Ectodermal cell (in vitro differentiated cells): ENCODE measurements around the gene ANTKMT.

Source experiments
- H3K27ac ChIP-seq: 2 replicates; pipeline ENCODE4 v1.7.0; 2013; ENCODE audit warnings: mild to moderate bottlenecking, low read depth, low read length; ENCODE audit not compliant: insufficient read depth, poor library complexity, severe bottlenecking
- H3K27me3 ChIP-seq: 2 replicates; pipeline ENCODE4 v1.7.0; 2013; ENCODE audit warnings: mild to moderate bottlenecking, low read length; ENCODE audit not compliant: insufficient read depth, control insufficient read depth, poor library complexity, severe bottlenecking
- H3K36me3 ChIP-seq: one replicate; pipeline ENCODE4 v1.7.0; 2013; ENCODE audit warnings: low read length; ENCODE audit not compliant: control insufficient read depth, insufficient read depth
- H3K4me1 ChIP-seq: one replicate; pipeline ENCODE4 v1.7.0; 2013; ENCODE audit warnings: low read length; ENCODE audit not compliant: control insufficient read depth, insufficient read depth
- H3K4me3 ChIP-seq: 2 replicates; pipeline ENCODE4 v1.7.0; 2013; ENCODE audit warnings: low read depth, low read length, control low read depth; ENCODE audit not compliant: insufficient read depth
- H3K9me3 ChIP-seq: 2 replicates; pipeline ENCODE4 v1.7.0; 2013; ENCODE audit warnings: mild to moderate bottlenecking, low read length, moderate library complexity; ENCODE audit not compliant: control insufficient read depth
- WGBS, 2 experiments: methylation state at CpG; one replicate each; pipeline ENCODE4 v1.1.7; 2013; ENCODE audit warnings: missing lambda C conversion rate in 2 of 2; 5-methylcytosine and 5-hydroxymethylcytosine counted together

Gene ANTKMT

DNA sequence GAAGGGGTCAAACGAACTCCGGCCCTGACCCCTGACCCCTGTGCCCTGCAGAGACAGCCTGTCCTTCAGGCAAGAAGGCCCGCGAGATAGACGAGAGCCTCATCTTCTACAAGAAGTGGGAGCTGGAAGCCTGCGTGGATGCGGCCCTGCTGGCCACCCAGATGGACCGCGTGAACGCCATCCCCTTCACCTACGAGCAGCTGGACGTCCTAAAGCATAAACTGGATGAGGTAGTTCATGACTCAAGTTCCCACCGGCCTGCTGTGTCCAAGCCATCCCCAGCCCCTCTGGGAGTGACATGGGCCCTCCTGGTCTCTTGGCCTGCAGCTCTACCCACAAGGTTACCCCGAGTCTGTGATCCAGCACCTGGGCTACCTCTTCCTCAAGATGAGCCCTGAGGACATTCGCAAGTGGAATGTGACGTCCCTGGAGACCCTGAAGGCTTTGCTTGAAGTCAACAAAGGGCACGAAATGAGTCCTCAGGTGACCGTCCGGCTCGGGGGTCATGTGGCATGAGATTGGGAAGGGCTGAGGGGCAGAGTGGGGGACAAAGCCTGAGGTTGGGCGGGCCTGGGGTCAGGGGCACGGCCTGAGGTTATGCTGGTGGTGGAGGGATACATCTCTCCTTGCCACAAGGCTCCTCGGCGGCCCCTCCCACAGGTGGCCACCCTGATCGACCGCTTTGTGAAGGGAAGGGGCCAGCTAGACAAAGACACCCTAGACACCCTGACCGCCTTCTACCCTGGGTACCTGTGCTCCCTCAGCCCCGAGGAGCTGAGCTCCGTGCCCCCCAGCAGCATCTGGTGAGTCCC, 45.3 kb downstream of the ANTKMT start:
- no peak overlapping the region for H3K27ac ChIP-seq
- no peaks in the 10 kb centered on the region for H3K9me3 ChIP-seq
- no peaks in the 10 kb centered on the region for H3K27me3 ChIP-seq
- H3K36me3 ChIP-seq, result no peaks in the 10 kb centered on the region
- H3K4me1 ChIP-seq, result peaks cover 3% of the 10 kb centered on the region
- 94% methylated on average over 29 of the region's 29 CpGs for WGBS, 2 experiments
- no peak overlapping the region for H3K4me3 ChIP-seq

DNA sequence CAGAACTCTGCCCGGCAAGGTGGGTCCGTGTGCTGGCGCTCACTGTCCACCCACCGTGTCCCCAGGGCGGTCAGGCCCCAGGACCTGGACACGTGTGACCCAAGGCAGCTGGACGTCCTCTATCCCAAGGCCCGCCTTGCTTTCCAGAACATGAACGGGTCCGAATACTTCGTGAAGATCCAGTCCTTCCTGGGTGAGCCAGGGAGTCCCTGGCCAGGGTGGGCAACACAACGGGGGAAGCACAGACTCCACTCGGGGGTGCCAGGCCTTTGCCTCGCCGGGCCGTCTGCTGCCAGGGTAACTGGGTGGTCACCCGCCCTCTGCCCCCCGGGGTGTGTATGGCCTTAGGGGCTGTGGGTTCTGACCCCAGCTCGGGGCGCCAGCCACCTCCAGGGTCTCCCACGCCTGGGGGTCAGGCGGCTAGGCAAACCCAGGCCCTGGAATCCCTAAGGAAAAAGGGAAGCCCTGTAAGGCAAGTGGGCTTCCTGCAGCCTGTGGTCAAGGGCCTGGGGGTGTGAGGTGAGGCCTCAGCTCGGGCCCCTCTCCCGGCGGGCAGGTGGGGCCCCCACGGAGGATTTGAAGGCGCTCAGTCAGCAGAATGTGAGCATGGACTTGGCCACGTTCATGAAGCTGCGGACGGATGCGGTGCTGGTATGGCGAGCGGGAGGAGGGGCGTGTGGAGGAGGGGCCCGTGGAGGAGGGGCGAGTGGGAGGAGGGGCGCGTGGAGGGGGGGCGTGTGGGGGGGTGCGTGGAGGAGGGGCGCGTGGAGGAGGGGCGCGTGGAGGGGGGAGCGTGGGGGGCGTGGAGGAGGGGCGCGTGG, 46.1 kb downstream of the ANTKMT start:
- WGBS, 2 experiments, result 87 to 88% methylated on average over 31 to 32 of the region's 48 CpGs
- H3K27ac ChIP-seq, result no peak overlapping the region
- H3K4me3 ChIP-seq, result no peak overlapping the region
- no peaks in the 10 kb centered on the region for H3K9me3 ChIP-seq
- no peaks in the 10 kb centered on the region for H3K27me3 ChIP-seq
- H3K36me3 ChIP-seq, result no peaks in the 10 kb centered on the region
- H3K4me1 ChIP-seq, result peaks cover under 1% of the 10 kb centered on the region

DNA sequence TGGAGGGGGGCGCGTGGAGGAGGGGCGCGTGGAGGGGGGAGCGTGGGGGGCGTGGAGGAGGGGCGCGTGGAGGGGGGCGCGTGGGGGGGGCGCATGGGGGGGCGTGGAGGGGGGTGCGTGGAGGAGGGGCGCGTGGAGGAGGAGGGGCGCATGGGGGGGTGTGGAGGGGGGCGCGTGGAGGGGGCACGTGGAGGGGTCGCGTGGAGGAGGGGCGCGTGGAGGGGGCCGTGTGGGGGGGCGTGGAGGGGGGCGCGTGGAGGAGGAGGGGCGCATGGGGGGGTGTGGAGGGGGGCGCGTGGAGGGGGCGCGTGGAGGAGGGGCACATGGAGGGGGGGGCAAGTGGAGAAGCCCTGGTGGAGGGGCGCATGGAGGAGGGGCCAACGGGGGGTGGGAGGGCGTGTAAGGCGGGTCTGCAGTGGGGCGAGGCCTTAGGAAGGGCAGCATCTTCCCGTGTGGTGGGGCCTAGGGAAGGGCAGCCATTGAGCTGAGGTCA, 46.8 kb downstream of the ANTKMT start:
- WGBS, 2 experiments, result 80 to 90% methylated on average over 10 to 18 of the region's 38 CpGs

DNA sequence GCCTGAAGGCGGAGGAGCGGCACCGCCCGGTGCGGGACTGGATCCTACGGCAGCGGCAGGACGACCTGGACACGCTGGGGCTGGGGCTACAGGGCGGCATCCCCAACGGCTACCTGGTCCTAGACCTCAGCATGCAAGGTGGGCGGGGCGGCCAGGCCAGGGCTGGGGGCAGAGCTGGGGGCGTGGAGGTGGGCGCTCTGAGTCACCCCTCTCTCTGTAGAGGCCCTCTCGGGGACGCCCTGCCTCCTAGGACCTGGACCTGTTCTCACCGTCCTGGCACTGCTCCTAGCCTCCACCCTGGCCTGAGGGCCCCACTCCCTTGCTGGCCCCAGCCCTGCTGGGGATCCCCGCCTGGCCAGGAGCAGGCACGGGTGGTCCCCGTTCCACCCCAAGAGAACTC, 47.5 kb downstream of the ANTKMT start:
- Histone ChIP-seq H3K27me3 (no peaks in the 10 kb centered on the region), H3K9me3 (no peaks in the 10 kb centered on the region), H3K36me3 (no peaks in the 10 kb centered on the region), H3K27ac (no peak overlapping the region), H3K4me1 (no peaks in the 10 kb centered on the region), H3K4me3 (no peak overlapping the region)
- WGBS, 2 experiments, result 91 to 94% methylated on average over 21 of the region's 21 CpGs

More for the DNA sequence above, 46.8 kb downstream of the ANTKMT start:
- H3K27ac ChIP-seq, result no peak overlapping the region
- H3K36me3 ChIP-seq, result no peaks in the 10 kb centered on the region
- no peak overlapping the region for H3K4me3 ChIP-seq
- no peaks in the 10 kb centered on the region for H3K27me3 ChIP-seq
- H3K9me3 ChIP-seq, result no peaks in the 10 kb centered on the region
- no peaks in the 10 kb centered on the region for H3K4me1 ChIP-seq

DNA sequence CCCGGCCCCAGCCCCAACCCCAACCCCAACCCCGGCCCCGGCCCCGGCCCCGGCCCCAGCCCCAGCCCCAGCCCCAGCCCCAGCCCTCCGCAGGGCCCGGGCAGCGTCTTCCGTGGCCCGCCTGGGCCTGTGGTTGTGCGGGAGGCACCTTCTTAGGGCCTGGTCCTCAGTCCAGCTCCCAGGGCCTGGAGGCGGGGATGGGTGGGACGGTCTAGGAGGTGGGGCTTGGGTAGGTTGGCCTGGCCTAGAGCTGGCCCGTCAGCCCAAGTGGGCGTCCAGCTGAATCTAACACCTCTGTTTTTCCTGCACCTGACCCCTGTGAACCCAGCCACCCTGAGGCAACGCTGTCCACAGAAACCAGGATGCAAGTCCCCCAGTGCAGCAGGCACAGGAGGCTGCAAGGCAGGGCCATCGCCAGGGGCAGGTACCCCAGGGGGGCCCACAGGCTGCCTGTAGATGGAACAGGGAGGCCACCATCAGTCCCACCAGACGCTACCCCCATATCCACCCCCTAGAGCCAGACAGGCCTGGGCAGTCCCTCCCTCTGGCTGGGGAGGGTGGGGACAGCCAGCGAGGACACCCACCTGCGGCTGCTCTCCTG, 48.3 kb downstream of the ANTKMT start:
- WGBS, 2 experiments, result 92 to 93% methylated on average over 18 to 20 of the region's 20 CpGs
- H3K36me3 ChIP-seq, result no peaks in the 10 kb centered on the region
- H3K4me1 ChIP-seq, result no peaks in the 10 kb centered on the region
- H3K4me3 ChIP-seq, result no peak overlapping the region
- no peak overlapping the region for H3K27ac ChIP-seq
- no peaks in the 10 kb centered on the region for H3K27me3 ChIP-seq
- H3K9me3 ChIP-seq, result no peaks in the 10 kb centered on the region

DNA sequence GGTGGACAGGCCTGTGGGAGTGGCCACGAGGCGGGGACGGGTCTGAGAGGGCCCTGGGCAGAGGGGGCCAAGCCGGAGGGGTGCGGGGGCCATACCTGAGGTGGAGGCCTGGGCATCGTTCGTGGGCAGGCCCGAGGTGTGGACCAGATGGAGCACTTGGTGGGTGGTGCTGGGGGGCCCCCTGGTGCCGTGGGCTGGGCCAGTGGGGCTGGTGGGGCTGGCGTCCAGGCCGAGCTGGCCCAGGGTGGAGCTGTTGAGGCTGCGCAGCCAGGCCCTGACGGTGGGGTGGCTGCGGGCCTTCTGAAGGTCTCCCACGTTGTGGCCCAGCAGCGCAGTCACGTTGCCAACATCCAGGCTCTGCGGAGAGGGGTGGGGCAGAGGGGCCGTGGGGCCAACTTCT, 49.0 kb downstream of the ANTKMT start:
- H3K27ac ChIP-seq, result no peak overlapping the region
- no peaks in the 10 kb centered on the region for H3K9me3 ChIP-seq
- no peak overlapping the region for H3K4me3 ChIP-seq
- 90 to 92% methylated on average over 19 of the region's 19 CpGs for WGBS, 2 experiments
- no peaks in the 10 kb centered on the region for H3K4me1 ChIP-seq
- H3K27me3 ChIP-seq, result no peaks in the 10 kb centered on the region
- H3K36me3 ChIP-seq, result no peaks in the 10 kb centered on the region

DNA sequence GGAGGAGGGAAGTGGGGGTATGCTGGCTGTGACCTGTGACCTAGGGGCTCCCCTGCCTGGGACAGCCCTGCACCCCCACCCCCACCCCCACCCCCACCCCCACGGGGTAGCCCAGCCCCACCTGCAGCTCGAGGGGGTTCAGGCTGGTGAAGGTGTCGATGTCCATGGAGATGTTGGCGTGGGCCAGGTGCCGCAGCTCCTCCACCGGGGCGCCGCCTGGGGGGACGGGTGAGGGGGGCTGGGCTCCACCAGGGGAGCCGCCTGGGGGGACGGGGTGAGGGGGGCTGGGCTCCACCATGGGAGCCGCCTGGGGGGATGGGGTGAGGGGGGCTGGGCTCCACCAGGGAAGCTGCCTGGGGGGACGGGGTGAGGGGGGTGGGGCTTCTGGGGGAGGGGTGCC, 49.5 kb downstream of the ANTKMT start:
- no peaks in the 10 kb centered on the region for H3K4me1 ChIP-seq
- no peaks in the 10 kb centered on the region for H3K36me3 ChIP-seq
- 98 to 100% methylated on average over 1 to 9 of the region's 13 CpGs for WGBS, 2 experiments
- no peak overlapping the region for H3K4me3 ChIP-seq
- H3K27me3 ChIP-seq, result no peaks in the 10 kb centered on the region
- H3K27ac ChIP-seq, result no peak overlapping the region
- H3K9me3 ChIP-seq, result no peaks in the 10 kb centered on the region
